ENCODE measurements around the gene ITGA11. TPM values are rescaled to one million over a fixed set of nuclear protein-coding genes. Genes with fewer than 3 reads are reported as not detected.

Gene ITGA11
- polyA plus RNA-seq, 4 donors, result 0.27 to 0.99 (median 0.48) TPM; not detected in 1

DNA sequence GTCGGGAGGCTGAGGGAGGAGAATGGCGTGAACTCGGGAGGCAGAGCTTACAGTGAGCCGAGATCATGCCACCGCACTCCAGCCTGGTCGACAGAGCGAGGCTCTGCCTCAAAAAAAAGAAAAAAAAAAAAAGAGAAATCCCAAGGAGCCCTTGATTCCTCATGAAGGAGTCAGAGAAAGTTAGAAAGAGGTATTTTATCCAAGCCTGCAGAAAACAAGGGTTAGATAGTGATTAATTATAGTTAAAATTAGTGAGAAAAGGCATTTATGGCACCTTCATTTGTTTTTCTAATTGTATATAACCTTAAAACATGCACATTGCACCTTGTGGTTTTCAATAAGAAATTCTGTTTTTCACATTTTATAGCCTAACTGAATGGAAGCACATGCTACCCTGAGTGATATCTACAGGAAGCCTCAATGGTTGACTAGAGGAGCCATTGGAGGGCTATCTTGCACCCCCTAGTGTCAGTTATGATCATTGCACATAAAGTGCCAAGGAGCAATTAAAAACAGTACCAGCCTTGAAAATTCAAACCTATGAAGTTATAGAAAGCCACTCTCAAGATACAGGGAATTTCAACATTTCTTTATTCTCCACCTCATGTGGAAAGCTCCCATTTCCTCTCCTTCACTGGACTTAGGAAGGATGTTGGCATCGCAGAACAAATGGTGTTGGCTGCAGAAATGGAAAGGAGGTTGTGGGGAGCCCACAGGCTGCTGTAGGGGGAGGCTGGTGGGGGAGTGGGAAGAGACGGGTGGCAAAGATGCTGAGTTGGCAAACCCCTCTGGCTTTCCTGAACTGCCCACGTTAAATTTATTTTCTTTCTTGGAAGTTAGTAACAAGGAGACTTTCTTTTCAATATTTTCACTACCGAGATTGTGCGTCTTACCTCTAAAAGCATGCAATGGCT is 48.5 kb downstream of the ITGA11 start:
- H3K36me3 ChIP-seq (ENCODE audit: control insufficient read depth in 3 of 3, insufficient read depth in 2 of 3, low read depth in 1 of 3, low read length in 3 of 3), result no peaks in the 10 kb centered on the region
- no peaks in the 10 kb centered on the region for H3K9me3 ChIP-seq (ENCODE audit: control insufficient read depth in 2 of 2, insufficient read depth in 1 of 2, low read depth in 1 of 2, low read length in 1 of 2)
- H3K4me3 ChIP-seq (ENCODE audit: low read depth in 1 of 3, low read length in 3 of 3), result no peak overlapping the region
- FAIRE-seq, result no peak
- WGBS, 3 donors, result 81 to 93% (median 91%) methylated on average over 12 of the region's 12 CpGs
- no peak overlapping the region for H3K27ac ChIP-seq (ENCODE audit: low read depth in 1 of 3, low read length in 2 of 3)
- peaks cover 0 to 6% (median 0%) of the 10 kb centered on the region in 3 donors for H3K27me3 ChIP-seq (ENCODE audit: control insufficient read depth in 3 of 3, insufficient read depth in 3 of 3, low read length in 3 of 3)
- peak; percentile 55 to 58 for DNase-seq
- no peaks in the 10 kb centered on the region for H3K4me1 ChIP-seq (ENCODE audit: control insufficient read depth in 3 of 3, insufficient read depth in 2 of 3, low read depth in 1 of 3, low read length in 2 of 3)

DNA sequence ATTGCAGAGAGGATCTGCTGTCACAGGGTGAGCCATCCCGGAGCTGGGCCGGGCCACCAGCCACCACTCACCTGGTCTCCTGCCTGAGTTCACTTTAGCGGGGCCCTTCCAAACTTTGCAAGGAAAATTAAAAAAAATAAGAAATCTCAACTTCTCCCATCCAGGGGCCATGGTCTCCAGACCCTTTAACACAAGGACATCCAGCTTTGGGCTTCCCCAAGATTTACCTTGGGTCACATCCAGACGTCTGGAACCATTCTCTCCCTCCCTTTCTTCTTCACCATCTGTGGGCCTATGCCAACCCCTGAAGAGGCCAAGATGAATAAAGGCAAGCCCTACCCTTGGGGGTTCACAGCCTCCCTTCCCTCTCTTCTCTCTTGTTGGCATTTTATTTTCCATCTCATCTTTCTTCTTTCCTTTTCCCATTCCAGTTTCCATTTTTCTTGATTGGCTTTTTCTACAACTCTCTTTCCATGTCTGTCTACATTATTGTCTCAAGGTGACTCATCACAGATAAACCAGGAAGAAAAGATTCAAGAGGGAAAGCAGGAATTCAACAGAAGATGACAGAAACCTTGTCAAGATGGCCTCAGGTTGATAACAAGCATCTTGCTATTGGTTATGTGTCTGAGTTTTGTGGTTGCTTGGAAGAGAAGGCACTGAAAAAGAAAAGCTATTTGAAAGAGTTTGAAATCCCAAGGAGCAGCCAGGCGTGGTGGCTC is 49.5 kb downstream of the ITGA11 start:
- DNase-seq (no peak), FAIRE-seq (no peak)
- no peak overlapping the region for H3K4me3 ChIP-seq (ENCODE audit: low read depth in 1 of 3, low read length in 3 of 3)
- no peaks in the 10 kb centered on the region for H3K36me3 ChIP-seq (ENCODE audit: control insufficient read depth in 3 of 3, insufficient read depth in 2 of 3, low read depth in 1 of 3, low read length in 3 of 3)
- no peak overlapping the region for H3K27ac ChIP-seq (ENCODE audit: low read depth in 1 of 3, low read length in 2 of 3)
- no peaks in the 10 kb centered on the region for H3K27me3 ChIP-seq (ENCODE audit: control insufficient read depth in 3 of 3, insufficient read depth in 3 of 3, low read length in 3 of 3)
- no peaks in the 10 kb centered on the region for H3K4me1 ChIP-seq (ENCODE audit: control insufficient read depth in 3 of 3, insufficient read depth in 2 of 3, low read depth in 1 of 3, low read length in 2 of 3)
- 87 to 91% (median 88%) methylated on average over 5 of the region's 5 CpGs for WGBS, 3 donors
- no peaks in the 10 kb centered on the region for H3K9me3 ChIP-seq (ENCODE audit: control insufficient read depth in 2 of 2, insufficient read depth in 1 of 2, low read depth in 1 of 2, low read length in 1 of 2)

GRCh38 chr15:68380456-68380855 is 51.5 kb downstream of the ITGA11 start:
- H3K4me1 ChIP-seq (ENCODE audit: control insufficient read depth in 3 of 3, insufficient read depth in 2 of 3, low read depth in 1 of 3, low read length in 2 of 3), result no peaks in the 10 kb centered on the region

DNA sequence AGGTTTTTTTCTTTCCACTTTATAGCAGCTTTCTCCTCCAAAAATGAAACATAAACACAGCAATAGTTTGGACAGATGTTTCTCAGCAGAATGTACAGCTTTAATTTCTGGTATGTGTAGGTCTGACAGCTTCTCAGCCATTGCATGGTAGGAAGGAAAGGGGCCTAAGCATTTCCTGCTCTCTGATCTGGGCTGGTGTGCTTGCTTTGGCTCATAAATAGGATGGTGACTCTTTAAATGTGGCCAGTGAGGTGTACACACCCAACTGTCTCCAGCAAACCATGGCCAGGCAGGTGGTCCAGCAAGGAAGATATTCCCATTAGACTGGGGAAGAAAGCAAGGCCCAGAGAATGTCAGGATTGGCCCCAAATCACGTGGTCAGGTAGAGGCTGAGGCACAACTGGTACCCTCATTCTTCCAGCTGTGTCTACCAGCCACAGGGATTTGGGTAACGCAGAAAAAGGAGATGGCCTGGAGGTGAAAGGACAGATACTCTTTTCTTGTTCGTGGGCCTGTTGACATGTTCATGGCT is 52.1 kb downstream of the ITGA11 start:
- DNase-seq (no peak), FAIRE-seq (no peak)
- Histone ChIP-seq H3K36me3 (ENCODE audit: control insufficient read depth in 3 of 3, insufficient read depth in 2 of 3, low read depth in 1 of 3, low read length in 3 of 3) (no peaks in the 10 kb centered on the region), H3K27ac (ENCODE audit: low read depth in 1 of 3, low read length in 2 of 3) (no peak overlapping the region), H3K27me3 (ENCODE audit: control insufficient read depth in 3 of 3, insufficient read depth in 3 of 3, low read length in 3 of 3) (no peaks in the 10 kb centered on the region), H3K4me1 (ENCODE audit: control insufficient read depth in 3 of 3, insufficient read depth in 2 of 3, low read depth in 1 of 3, low read length in 2 of 3) (no peaks in the 10 kb centered on the region), H3K9me3 (ENCODE audit: control insufficient read depth in 2 of 2, insufficient read depth in 1 of 2, low read depth in 1 of 2, low read length in 1 of 2) (no peaks in the 10 kb centered on the region), H3K4me3 (ENCODE audit: low read depth in 1 of 3, low read length in 3 of 3) (no peak overlapping the region)
- 57 to 70% (median 61%) methylated on average over 3 of the region's 3 CpGs for WGBS, 3 donors

More at GRCh38 chr15:68380456-68380855, 51.5 kb downstream of the ITGA11 start:
- DNase-seq (no peak), FAIRE-seq (no peak)
- WGBS, 3 donors, result 95 to 97% (median 96%) methylated on average over 5 of the region's 5 CpGs
- no peak overlapping the region for H3K4me3 ChIP-seq (ENCODE audit: low read depth in 1 of 3, low read length in 3 of 3)
- H3K27ac ChIP-seq (ENCODE audit: low read depth in 1 of 3, low read length in 2 of 3), result no peak overlapping the region
- H3K9me3 ChIP-seq (ENCODE audit: control insufficient read depth in 2 of 2, insufficient read depth in 1 of 2, low read depth in 1 of 2, low read length in 1 of 2), result no peaks in the 10 kb centered on the region
- H3K27me3 ChIP-seq (ENCODE audit: control insufficient read depth in 3 of 3, insufficient read depth in 3 of 3, low read length in 3 of 3), result no peaks in the 10 kb centered on the region
- no peaks in the 10 kb centered on the region for H3K36me3 ChIP-seq (ENCODE audit: control insufficient read depth in 3 of 3, insufficient read depth in 2 of 3, low read depth in 1 of 3, low read length in 3 of 3)

GRCh38 chr15:68379058-68379758 is 52.8 kb downstream of the ITGA11 start:
- H3K27ac ChIP-seq (ENCODE audit: low read depth in 1 of 3, low read length in 2 of 3), result no peak overlapping the region
- H3K4me3 ChIP-seq (ENCODE audit: low read depth in 1 of 3, low read length in 3 of 3), result no peak overlapping the region
- no peaks in the 10 kb centered on the region for H3K36me3 ChIP-seq (ENCODE audit: control insufficient read depth in 3 of 3, insufficient read depth in 2 of 3, low read depth in 1 of 3, low read length in 3 of 3)
- DNase-seq (no peak), FAIRE-seq (no peak)
- WGBS, 3 donors, result 78 to 88% (median 86%) methylated on average over 8 of the region's 8 CpGs
- no peaks in the 10 kb centered on the region for H3K9me3 ChIP-seq (ENCODE audit: control insufficient read depth in 2 of 2, insufficient read depth in 1 of 2, low read depth in 1 of 2, low read length in 1 of 2)
- H3K27me3 ChIP-seq (ENCODE audit: control insufficient read depth in 3 of 3, insufficient read depth in 3 of 3, low read length in 3 of 3), result no peaks in the 10 kb centered on the region
- H3K4me1 ChIP-seq (ENCODE audit: control insufficient read depth in 3 of 3, insufficient read depth in 2 of 3, low read depth in 1 of 3, low read length in 2 of 3), result no peaks in the 10 kb centered on the region

DNA sequence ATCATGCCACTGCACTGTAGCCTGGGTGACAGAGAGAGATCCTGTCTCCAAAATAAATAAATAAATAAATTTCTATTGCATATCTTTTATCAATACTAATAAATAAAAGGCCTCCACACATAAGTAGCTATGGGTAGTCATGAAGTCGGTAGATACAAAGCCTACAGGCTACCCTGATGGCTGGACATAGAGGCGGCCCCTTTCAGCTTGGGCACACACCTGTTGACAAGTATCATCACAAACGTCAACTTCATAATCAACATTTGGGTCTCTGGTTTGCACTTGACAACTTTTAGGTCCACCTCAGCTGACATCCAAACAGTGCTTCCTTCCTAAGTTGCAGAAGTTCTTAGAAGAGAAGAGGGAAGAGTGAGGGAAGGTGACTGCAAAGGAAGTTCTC is 53.4 kb downstream of the ITGA11 start:
- FAIRE-seq, result no peak
- no peak overlapping the region for H3K4me3 ChIP-seq (ENCODE audit: low read depth in 1 of 3, low read length in 3 of 3)
- DNase-seq, result no peak
- H3K36me3 ChIP-seq (ENCODE audit: control insufficient read depth in 3 of 3, insufficient read depth in 2 of 3, low read depth in 1 of 3, low read length in 3 of 3), result no peaks in the 10 kb centered on the region
- H3K27ac ChIP-seq (ENCODE audit: low read depth in 1 of 3, low read length in 2 of 3), result no peak overlapping the region
- no peaks in the 10 kb centered on the region for H3K27me3 ChIP-seq (ENCODE audit: control insufficient read depth in 3 of 3, insufficient read depth in 3 of 3, low read length in 3 of 3)
- 86% methylated on average over 3 of the region's 3 CpGs for WGBS, 3 donors
- H3K9me3 ChIP-seq (ENCODE audit: control insufficient read depth in 2 of 2, insufficient read depth in 1 of 2, low read depth in 1 of 2, low read length in 1 of 2), result no peaks in the 10 kb centered on the region
- H3K4me1 ChIP-seq (ENCODE audit: control insufficient read depth in 3 of 3, insufficient read depth in 2 of 3, low read depth in 1 of 3, low read length in 2 of 3), result no peaks in the 10 kb centered on the region

- Histone ChIP-seq H3K4me3 (ENCODE audit: low read depth in 1 of 3, low read length in 3 of 3) (no peak overlapping the region), H3K27me3 (ENCODE audit: control insufficient read depth in 3 of 3, insufficient read depth in 3 of 3, low read length in 3 of 3) (no peaks in the 10 kb centered on the region), H3K27ac (ENCODE audit: low read depth in 1 of 3, low read length in 2 of 3) (no peak overlapping the region), H3K36me3 (ENCODE audit: control insufficient read depth in 3 of 3, insufficient read depth in 2 of 3, low read depth in 1 of 3, low read length in 3 of 3) (no peaks in the 10 kb centered on the region), H3K9me3 (ENCODE audit: control insufficient read depth in 2 of 2, insufficient read depth in 1 of 2, low read depth in 1 of 2, low read length in 1 of 2) (no peaks in the 10 kb centered on the region), H3K4me1 (ENCODE audit: control insufficient read depth in 3 of 3, insufficient read depth in 2 of 3, low read depth in 1 of 3, low read length in 2 of 3) (no peaks in the 10 kb centered on the region)
- WGBS, 3 donors, result 85 to 95% (median 93%) methylated on average over 3 of the region's 3 CpGs
- DNase-seq (no peak), FAIRE-seq (no peak)
These were observed 54.2 kb downstream of the ITGA11 start for GRCh38 chr15:68377766-68378165.

DNA sequence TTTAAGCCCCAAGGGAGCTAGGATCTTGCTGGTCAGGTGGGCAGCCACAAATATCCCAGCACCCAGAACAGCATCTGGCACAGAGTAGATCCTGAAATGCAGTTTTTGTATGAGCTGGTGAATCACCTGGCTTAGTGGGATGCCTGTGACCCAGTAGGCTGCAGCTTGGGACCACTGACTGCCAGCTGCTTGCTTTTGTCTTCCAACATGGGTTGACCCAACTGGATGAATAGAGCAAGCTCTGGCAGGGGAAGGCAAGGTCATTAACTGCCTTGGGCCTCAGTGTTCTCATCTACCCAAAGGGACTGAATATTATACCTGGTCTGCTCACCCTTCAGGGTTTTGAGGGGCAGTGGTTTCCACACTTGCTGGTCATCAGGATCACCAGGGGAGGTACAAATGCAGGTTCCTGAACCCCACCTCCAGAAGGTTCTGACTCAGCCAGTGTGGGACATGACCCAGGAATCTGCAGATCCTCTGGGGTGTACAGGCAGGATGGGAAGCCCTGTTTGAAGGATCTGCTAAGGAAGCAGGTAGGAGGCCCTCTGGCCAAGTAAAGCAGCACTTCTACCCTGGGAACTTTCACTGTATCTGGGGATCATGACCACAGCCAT is 55.4 kb downstream of the ITGA11 start:
- DNase-seq (no peak), FAIRE-seq (no peak)
- no peaks in the 10 kb centered on the region for H3K27me3 ChIP-seq (ENCODE audit: control insufficient read depth in 3 of 3, insufficient read depth in 3 of 3, low read length in 3 of 3)
- no peaks in the 10 kb centered on the region for H3K4me1 ChIP-seq (ENCODE audit: control insufficient read depth in 3 of 3, insufficient read depth in 2 of 3, low read depth in 1 of 3, low read length in 2 of 3)
- no peak overlapping the region for H3K4me3 ChIP-seq (ENCODE audit: low read depth in 1 of 3, low read length in 3 of 3)
- H3K27ac ChIP-seq (ENCODE audit: low read depth in 1 of 3, low read length in 2 of 3), result no peak overlapping the region
- H3K36me3 ChIP-seq (ENCODE audit: control insufficient read depth in 3 of 3, insufficient read depth in 2 of 3, low read depth in 1 of 3, low read length in 3 of 3), result no peaks in the 10 kb centered on the region
- no peaks in the 10 kb centered on the region for H3K9me3 ChIP-seq (ENCODE audit: control insufficient read depth in 2 of 2, insufficient read depth in 1 of 2, low read depth in 1 of 2, low read length in 1 of 2)
